Activated CD4-positive, alpha-beta T cell treated with anti-CD3 and anti-CD28 coated beads, Interleukin-10, Interleukin-2, amounts not matched to agents 100 ng/mL and 50 ng/mL, durations not matched to agents 16 hours and 8 hours (primary cell): Measurements from ENCODE around the gene SAXO1.

Experiments
- DNase-seq: peaks from one replicate; pipeline ENCODE4 v3.0.0-alpha.2; 2020

SAXO1 gene

GRCh38 chr9:19033015-19033414 is at the start of gene SAXO1:
Gene SAXO1, minus strand, starts transcription at chr9:19033209. Its CDS starts 301 bp downstream, at chr9:19032908.
- DNase-seq, result no peak

GRCh38 chr9:19074836-19075235 is 41.8 kb upstream of the SAXO1 start:
- DNase-seq, result no peak

- DNase-seq, result no peak
These were observed 41.2 kb upstream of the SAXO1 start for GRCh38 chr9:19074229-19074628.

- DNase-seq, result no peak
These were observed 24.0 kb upstream of the SAXO1 start for GRCh38 chr9:19057033-19057432.

- DNase-seq, result peak; percentile 16
These were observed 17.9 kb upstream of the SAXO1 start for GRCh38 chr9:19050637-19051591.

GRCh38 chr9:19049917-19050636 is 17.1 kb upstream of the SAXO1 start:
- peak; percentile 21 for DNase-seq

GRCh38 chr9:19048966-19049916 is 16.2 kb upstream of the SAXO1 start, which contains the start of gene RRAGA:
Gene RRAGA, plus strand, starts transcription at chr9:19049427. Its CDS starts 233 bp downstream, at chr9:19049660.
- DNase-seq, result peak; percentile 96

- no peak for DNase-seq
These were observed 3.6 kb upstream of the SAXO1 start for GRCh38 chr9:19036611-19037010.

- DNase-seq, result no peak
These were observed 603 bp downstream of the SAXO1 start for GRCh38 chr9:19032406-19032805.

GRCh38 chr9:19030899-19031298 is 2.1 kb downstream of the SAXO1 start:
- DNase-seq, result peak; percentile 43

GRCh38 chr9:19028835-19029451 is 4.1 kb downstream of the SAXO1 start:
- peak; percentile 61 for DNase-seq

GRCh38 chr9:19027825-19028224 is 5.2 kb downstream of the SAXO1 start:
- DNase-seq, result no peak

GRCh38 chr9:19026375-19026774 is 6.6 kb downstream of the SAXO1 start:
- peak; percentile 34 for DNase-seq

- DNase-seq, result no peak
These were observed 9.9 kb downstream of the SAXO1 start for GRCh38 chr9:19023078-19023477.

- peak; percentile 43 for DNase-seq
These were observed 10.8 kb downstream of the SAXO1 start for GRCh38 chr9:19022206-19022605.

- DNase-seq, result peak; percentile 25
These were observed 11.4 kb downstream of the SAXO1 start for GRCh38 chr9:19021649-19022048.

- DNase-seq, result no peak
These were observed 12.0 kb downstream of the SAXO1 start for GRCh38 chr9:19020886-19021455.

GRCh38 chr9:19018201-19018600 is 14.8 kb downstream of the SAXO1 start:
- no peak for DNase-seq

- no peak for DNase-seq
These were observed 23.5 kb downstream of the SAXO1 start for GRCh38 chr9:19009391-19009965.

- DNase-seq, result no peak
These were observed 32.9 kb downstream of the SAXO1 start for GRCh38 chr9:19000133-19000532.

- no peak for DNase-seq
These were observed 33.7 kb downstream of the SAXO1 start for GRCh38 chr9:18999173-18999785.
